GM18867 (cell line): ENCODE data around the gene CTDP1.

ENCODE experiments used
- ATAC-seq: cut with Tn5 transposase; IDR thresholded peaks from one replicate; pipeline ENCODE4 v1.9.1; 2021; ENCODE audit warnings: mild to moderate bottlenecking, moderate library complexity; ENCODE audit not compliant: unreplicated experiment

CTDP1 gene

DNA sequence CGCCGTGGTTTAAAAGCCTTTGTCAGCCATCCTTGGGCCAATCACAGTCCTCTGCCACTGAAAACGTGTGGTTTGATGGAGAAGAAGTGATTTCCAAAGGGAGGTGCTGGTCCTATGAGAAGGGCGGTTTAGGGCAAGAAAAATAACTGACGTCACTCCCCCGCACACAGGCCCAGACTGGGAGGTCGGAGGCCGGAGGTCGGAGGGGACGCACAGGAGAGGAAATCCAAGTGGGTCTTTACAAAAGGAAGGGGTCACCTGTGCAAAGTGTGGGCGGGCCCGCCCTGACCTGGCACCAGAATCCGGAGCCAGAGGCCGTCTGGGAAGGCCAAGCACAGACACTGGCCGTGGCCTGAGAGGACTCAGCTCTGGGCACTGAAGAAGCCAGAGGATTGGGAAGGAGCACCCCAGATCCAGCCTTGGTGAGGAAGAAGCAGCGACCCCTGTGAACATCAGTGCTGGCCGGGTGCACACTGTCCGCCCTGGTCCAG is 100.1 kb downstream of the CTDP1 start:
- ATAC-seq: no peak

DNA sequence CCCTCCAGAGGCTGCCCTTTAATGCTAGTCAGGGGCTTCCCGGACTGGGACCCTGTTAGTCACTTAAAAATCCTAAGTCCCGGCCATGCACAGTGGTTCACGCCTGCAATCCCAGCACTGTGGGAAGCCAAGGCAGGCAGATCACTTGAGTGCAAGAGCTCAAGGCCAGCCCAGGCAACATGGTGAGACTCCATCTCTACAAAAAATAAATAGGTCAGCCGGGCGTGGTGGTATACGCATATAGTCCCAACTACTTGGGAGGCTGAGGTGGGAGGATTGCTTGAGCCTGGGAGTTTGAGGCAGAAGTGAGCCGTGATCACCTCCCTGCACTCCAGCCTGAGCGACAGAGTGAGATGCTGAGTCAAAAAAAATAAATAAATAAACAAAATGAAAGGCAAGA is 100.9 kb downstream of the CTDP1 start:
- ATAC-seq: no peak

DNA sequence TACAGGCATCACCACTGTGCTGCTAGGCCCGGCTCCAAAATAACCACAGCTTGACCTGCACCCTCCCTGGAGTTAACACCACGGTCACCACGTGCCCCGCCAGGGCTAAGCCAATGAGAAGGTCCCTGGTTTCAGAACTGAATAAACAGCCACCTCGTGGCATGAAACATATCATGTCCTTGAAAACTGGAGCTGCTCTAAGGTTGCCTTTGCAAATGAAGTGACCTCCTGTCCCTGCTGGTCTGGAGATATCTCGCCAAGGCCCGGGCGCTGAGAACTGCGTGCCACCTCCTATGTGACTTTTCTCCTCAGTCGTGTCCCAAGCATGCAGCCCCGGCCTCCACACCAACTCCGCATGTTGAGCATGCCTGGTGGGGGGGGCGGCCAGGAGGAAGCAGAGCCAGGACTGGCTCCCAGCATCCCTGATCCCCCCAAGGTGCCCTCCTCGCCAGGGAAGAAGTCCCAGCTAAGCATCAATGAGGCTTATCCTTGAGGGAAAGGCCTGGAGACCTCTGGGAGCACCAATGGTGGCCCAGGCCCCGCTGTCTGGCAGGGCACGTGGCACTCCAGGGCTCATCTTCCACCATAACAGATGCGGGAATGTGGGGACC is 101.8 kb downstream of the CTDP1 start:
- ATAC-seq: no peak

DNA sequence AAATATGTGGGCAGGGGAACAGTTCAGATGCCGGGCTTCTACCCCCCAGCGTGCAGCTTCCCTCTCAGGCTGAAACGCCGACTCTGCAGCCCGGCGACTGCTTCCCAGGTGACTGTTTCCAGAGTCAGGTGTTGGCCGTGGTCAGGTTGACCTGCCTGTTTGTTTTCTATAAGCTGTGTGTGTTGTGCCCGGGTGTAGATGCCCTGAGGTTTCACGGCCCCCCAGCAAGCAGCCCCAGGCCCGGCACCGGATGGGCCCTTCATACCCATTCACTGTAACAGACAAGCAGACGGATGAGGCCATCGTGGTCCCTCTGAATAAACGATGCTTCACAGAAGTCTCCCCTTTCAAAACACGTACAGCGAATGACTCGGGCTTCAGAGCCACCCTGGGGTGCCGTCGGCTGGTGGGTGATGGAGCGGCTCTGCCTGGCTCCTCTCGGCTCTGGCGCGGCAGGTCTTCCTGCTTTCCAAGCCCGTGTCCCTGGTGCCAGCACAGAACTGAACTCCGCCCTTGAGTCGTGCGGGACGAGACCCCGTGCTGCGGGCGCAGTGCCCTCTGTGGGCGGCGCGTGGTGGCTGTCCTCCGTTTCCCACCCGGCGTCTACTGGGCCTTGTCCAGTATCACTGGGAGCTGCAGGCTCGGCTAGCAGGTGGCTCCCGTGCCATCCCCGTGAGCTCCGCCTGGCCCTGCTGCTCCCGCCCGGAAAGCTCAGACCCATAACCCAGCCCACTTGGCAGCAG is 103.1 kb downstream of the CTDP1 start:
- ATAC-seq: no peak

DNA sequence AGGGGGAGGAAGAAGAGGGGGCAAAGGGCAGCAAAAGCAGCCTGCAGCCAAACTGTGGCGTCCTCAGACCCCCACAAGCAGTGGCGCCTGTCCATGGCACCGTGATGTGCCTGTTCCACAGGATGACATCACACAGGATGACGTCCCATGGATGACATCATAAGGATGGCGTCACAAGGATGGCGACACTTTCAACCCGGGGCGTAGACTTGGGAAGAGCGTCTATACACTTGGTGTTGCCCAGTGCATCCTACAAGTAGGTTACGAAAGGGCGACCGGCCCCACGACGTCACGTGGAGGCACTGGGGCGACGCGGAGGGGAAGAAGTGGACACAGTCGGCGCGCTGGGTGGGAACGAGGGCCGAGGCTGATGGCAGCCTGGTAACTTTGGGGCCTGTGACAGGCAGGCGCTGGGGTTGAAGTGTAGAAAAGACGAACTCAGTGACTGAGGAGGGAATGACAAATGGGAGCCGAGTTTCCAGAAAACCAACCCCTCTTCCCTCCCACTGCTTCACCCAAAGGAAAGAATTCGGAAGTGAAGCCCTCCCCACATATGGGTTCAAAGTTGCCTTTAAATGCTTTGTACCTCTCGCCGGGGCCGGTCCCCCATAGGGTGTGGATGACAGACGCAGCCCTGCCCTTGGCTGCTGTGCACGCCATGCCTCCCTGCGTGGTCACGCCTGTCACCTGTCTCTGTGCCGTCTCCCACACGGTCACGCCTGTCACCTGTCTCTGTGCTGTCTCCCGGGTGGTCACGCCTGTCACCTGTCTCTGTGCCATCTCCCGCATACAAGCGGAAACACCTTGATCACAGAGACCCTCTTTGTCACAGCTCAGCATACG is 104.7 kb downstream of the CTDP1 start:
- no peak for ATAC-seq

DNA sequence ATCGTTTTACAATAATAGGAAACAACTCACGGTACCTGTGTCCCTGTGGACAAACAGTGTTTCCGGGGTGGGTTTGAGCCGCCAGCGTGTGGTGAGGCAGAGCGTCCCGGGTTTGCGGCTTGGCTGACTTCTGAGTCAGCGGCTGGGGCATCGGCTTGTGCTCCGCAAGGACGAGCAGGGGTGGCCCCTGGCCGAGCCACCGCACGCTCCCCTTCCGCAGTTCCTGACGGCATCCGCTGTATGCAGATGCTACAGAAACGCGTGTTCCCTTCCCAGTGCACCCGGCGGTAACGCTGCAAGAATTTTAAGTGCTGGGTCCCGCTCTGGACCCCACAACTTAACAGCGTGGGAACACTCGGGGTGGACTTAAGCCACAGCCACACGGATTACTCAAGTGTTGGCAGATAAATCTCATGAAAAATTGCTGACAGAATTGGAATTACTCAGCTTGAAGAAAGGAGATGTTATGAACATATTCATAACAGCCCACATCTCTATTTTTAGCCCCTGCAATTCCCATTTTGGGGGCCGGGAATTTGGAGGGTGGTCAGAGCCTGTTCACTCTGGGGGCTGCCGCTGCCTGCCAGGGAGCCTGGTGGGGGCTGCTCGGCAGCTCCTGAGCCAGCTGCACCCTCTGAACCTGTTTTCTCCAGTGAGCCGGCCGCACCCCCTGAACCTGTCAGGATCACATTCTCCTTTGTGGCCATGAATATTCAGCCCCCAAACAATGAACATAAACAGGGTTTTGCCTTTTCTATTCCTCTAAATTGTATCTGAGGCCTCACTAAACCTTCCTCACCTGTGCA is 105.6 kb downstream of the CTDP1 start:
- ATAC-seq: no peak

DNA sequence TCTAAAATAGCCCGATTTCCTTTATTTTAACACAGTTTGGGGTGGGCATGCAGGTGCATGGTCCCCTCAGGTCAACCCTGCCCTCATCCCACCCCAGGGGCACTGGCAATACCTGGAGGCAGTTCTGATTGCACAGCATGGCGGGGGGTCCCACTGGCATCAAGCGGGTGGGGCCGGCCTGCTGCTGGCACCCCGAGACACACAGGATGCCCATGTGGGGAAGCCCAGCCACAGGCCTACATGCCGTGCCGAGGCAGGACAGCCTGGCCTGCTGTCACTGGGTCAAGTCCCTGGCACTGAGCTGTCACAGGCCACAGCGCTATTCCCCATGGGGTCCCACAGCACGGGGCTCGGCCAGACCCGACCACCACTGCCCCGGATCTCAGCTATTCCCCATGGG is 106.2 kb downstream of the CTDP1 start:
- no peak for ATAC-seq

GRCh38 chr18:79786304-79786703 is 106.7 kb downstream of the CTDP1 start:
- no peak for ATAC-seq

DNA sequence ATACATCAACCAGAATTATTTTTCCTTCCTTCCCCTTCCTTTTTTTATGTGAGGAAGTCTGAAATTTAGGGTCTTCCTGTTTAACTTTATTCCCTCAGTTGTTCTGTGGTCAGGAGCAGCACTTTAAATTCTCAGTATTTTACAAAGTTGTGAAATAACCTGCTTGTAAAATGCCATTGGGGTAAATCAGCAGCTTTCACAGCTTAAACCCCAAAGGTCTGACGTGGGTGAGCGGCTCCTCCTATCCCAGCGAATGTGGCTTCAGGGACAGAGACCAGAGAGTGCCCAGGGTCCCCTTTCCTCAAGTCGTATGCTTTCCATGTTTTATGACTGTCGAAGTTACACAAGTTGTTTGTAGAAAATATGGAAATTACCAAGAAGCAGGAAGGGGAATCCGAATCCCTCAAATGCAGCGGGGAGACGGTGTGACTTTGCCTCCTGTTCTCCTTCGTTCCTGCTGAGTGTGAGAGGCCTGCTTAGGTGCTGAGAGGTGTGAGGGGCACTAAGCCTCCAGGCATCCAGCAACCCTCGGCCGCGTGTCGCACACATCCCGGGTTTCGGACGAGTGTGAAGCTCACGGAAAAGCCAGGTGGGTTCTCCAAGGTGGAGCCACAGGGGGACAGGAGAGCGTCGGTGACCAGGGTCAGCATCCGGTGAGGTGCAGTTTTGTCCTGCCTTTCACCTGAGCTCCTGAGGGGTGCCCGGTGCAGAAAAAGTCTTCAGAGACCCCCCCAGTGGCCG is 107.4 kb downstream of the CTDP1 start:
- no peak for ATAC-seq

DNA sequence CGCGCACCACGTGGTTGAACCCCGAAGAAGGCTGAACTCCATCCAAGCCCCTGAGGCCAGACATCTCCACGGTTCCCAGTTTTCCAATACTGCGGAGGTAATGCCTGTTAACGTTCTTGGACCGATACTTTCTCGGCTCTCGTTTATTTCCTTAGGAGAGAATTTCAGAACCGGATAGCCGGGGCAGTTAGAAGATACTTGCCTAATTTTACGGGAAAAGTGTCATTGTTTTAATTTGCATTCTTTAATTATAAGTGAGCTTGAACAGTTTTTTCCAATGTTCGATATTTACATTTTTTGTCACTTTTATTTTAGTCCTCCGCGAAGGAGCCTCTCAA is 107.9 kb downstream of the CTDP1 start:
- no peak for ATAC-seq

GRCh38 chr18:79787865-79788733 is 108.5 kb downstream of the CTDP1 start:
- ATAC-seq: no peak

- no peak for ATAC-seq
Measured at GRCh38 chr18:79788734-79789085, 109.1 kb downstream of the CTDP1 start.

GRCh38 chr18:79789091-79789891 is 109.7 kb downstream of the CTDP1 start:
- no peak for ATAC-seq

DNA sequence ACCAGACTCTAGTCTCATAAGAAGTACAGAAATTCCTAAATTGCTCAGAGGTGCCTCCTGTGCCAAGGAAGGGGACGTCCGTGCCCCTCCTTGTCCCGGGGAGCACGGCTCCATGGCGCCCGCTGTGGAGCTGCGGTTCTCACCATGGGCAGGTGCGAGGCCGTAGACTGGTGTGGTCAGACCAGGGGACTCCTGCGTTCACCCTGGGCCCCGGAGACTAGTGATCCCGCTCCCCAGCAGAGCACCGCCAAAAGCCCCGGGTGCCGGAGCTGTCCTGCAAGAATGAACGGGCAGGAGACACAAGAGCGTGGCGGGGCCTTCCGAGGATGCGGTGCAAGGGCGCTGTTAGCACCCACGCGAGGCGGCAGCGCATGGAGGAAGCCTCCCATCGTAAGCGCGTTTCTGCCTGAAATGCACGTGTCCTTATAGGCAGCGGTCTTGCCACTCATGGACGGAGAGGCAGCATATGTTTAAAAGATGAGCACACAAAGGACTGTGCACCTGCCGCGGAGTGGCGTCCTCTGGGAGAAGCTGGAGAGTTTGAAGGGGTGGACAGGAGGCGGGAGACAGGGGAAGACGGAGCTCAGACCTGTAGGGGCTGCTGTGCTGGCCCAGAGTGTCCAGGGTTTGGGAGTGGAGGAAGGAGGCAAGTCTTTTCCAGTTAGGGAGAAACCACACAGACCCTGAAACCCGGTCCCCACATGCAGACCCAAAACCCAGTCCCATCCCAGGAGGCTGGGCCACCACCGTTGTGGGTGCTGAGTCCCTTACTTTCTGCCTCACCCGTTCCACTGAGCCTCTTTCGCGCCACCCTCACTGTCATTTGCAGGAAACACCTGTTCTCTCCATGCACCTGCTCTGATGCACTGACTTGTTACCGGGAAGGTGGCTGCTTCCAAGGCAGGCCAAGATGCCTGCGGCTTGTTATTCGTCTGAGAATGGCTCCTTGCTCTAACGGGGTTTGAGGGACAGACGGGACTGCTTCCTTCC is 110.6 kb downstream of the CTDP1 start:
- ATAC-seq: no peak

DNA sequence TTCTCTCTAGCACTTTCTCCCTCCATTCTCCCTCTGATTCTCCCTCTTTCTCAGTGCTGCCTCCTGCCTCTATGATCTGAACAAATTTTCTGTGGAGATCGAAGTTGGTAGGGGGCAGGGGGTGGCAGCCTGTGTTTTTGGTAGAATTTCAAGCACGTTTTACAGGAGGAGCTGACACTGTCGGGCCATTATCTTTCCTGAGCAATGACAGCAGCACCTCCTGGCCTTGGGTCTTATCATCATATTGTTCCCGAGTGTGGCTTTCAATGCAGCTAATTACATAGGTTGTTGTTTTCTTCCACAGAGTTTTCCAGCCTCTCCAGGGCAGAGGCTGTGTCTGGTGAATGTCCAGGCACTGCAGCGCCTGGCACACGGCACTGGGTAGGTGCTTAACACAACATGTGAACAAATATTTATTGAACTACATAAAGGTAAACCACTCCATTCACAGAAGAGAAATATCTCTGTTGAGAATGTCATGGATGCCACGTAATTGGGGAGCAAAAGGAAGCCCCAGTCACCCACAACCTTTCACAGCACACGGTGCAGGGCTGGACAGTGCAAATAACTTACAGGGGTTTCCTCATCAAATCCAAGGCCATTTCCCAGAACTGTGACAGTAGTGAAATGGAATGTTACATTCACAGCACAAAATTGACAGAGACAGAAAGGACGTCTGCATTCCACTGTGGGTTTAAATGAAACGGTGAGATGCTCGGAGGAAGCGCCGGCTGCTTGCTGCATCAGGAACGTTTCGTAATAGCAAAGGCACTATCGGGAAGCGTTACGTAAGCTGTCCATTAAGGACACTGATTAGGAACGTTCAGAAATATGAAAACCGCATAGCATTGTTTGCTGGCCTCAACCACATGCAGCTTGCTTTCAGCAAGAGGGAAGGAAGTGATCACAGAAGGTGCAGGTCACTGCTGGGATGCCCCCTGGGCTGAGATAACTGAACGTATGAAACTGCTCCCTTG is 111.7 kb downstream of the CTDP1 start:
- ATAC-seq: no peak
